Parathyroid adenoma (tissue), 2 donors: Measurements from ENCODE around the gene CPT1A.

Source experiments
- H2AFZ ChIP-seq: fragments of 300-600 bp; sonication (generic); one replicate; pipeline ENCODE4 v1.7.0; 2017; ENCODE audit warnings: antibody characterized with exemption, mild to moderate bottlenecking
- H3K27ac ChIP-seq: fragments of 300-600 bp; sonication (generic); one replicate; pipeline ENCODE4 v1.7.0; 2017
- H3K27me3 ChIP-seq: fragments of 300-600 bp; sonication (generic); one replicate; pipeline ENCODE4 v1.7.0; 2017; ENCODE audit warnings: low read length; ENCODE audit not compliant: control insufficient read depth, insufficient read depth
- H3K36me3 ChIP-seq: fragments of 300-600 bp; sonication (generic); one replicate; pipeline ENCODE4 v1.7.0; 2017; ENCODE audit warnings: low read length; ENCODE audit not compliant: control insufficient read depth, insufficient read depth
- H3K4me1 ChIP-seq: fragments of 300-600 bp; sonication (generic); one replicate; pipeline ENCODE4 v1.7.0; 2017; ENCODE audit warnings: control low read depth
- H3K4me2 ChIP-seq: fragments of 300-600 bp; sonication (generic); one replicate; pipeline ENCODE4 v1.7.0; 2017; ENCODE audit warnings: low read length
- H3K4me3 ChIP-seq: fragments of 300-600 bp; sonication (generic); one replicate; pipeline ENCODE4 v1.7.0; 2017; ENCODE audit warnings: low read depth, low read length
- H3K79me2 ChIP-seq: fragments of 300-600 bp; sonication (generic); one replicate; pipeline ENCODE4 v1.7.0; 2017; ENCODE audit warnings: control low read depth
- H3K9ac ChIP-seq: fragments of 300-600 bp; sonication (generic); one replicate; pipeline ENCODE4 v1.7.0; 2017; ENCODE audit warnings: mild to moderate bottlenecking
- H3K9me3 ChIP-seq: fragments of 300-600 bp; sonication (generic); one replicate; pipeline ENCODE4 v1.7.0; 2017; ENCODE audit warnings: low read length; ENCODE audit not compliant: control insufficient read depth
- TF ChIP-seq, protein P1 (sequence below): fragments of 300-600 bp; sonication (generic); IDR thresholded peaks from one replicate; pipeline ENCODE4 v1.7.0; 2017; ENCODE audit warnings: antibody characterized with exemption, mild to moderate bottlenecking
- donor health status: primary hyperparathyroidism.

The CPT1A gene

DNA sequence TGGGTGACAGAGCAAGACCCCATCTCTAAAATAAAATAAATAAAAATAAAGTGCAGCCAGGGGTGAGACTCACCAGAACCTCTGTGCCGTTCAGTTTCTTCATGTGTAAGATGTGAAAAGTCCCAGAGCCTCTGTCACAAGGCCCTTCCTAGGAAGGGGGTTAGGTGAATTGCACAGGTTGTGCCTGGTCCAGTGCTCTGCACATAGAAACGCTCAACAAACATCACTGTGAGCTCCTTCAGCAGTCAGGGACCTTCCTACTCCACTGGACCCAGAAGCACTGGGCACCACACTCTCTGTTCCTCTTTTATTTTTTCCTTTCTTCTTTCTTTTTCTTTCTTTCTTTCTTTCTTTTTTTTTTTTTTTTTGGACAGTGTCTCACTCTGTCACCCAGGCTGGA lies 39.6 kb upstream of the CPT1A start:
- Histone ChIP-seq H3K27me3 (no peaks in the 10 kb centered on the region), H3K4me2 (no peak overlapping the region), H2AFZ (no peak overlapping the region), H3K9me3 (no peaks in the 10 kb centered on the region), H3K36me3 (no peaks in the 10 kb centered on the region), H3K4me1 (no peaks in the 10 kb centered on the region), H3K9ac (no peak overlapping the region), H3K4me3 (no peak overlapping the region), H3K27ac (no peak overlapping the region), H3K79me2 (no peaks in the 10 kb centered on the region)
- TF ChIP-seq, protein P1, sequence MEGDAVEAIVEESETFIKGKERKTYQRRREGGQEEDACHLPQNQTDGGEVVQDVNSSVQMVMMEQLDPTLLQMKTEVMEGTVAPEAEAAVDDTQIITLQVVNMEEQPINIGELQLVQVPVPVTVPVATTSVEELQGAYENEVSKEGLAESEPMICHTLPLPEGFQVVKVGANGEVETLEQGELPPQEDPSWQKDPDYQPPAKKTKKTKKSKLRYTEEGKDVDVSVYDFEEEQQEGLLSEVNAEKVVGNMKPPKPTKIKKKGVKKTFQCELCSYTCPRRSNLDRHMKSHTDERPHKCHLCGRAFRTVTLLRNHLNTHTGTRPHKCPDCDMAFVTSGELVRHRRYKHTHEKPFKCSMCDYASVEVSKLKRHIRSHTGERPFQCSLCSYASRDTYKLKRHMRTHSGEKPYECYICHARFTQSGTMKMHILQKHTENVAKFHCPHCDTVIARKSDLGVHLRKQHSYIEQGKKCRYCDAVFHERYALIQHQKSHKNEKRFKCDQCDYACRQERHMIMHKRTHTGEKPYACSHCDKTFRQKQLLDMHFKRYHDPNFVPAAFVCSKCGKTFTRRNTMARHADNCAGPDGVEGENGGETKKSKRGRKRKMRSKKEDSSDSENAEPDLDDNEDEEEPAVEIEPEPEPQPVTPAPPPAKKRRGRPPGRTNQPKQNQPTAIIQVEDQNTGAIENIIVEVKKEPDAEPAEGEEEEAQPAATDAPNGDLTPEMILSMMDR: no peak

DNA sequence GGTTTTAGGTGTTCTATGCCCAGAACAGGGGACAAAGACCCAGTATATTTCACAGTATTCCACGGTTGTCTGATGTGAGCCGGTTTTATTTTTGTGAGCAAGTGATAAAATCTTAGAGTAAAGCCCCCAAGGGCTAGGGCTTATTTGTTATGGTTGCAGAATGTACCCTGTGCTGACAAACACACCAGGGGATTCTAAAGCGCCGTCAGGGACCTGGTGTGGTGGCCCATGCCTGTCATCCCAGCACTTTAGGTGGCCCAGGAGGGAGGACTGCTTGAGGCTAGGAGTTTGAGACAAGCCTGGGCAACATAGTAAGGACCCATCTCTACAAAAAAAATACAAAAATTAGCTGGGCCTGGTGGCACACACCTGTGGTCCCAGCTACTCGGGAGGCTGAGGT lies 39.1 kb upstream of the CPT1A start:
- H3K27me3 ChIP-seq: no peaks in the 10 kb centered on the region
- H3K9ac ChIP-seq: no peak overlapping the region
- H2AFZ ChIP-seq: no peak overlapping the region
- H3K4me2 ChIP-seq: no peak overlapping the region
- no peaks in the 10 kb centered on the region for H3K36me3 ChIP-seq
- H3K27ac ChIP-seq: no peak overlapping the region
- H3K79me2 ChIP-seq: no peaks in the 10 kb centered on the region
- no peaks in the 10 kb centered on the region for H3K9me3 ChIP-seq
- H3K4me1 ChIP-seq: no peaks in the 10 kb centered on the region
- H3K4me3 ChIP-seq: no peak overlapping the region
- TF ChIP-seq, protein P1: no peak

DNA sequence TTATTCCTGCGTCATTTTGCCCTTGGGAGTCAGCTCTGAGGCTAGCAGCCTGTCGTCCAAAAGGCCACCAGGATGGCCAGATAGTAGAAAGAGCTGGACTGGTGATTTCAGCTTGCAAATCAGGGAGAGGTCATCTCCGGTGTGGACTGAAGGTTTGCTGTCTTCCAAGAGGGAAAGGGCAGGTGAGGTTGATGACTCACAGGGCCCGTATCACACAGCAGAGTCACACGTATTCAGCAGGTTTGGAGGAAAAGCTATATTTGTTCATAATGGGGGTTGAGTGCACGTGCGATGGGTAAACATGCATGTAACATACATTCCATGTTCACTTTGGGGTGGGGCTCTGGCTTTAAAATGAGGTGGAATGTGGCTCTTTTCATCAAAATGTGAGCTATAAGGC lies 36.3 kb upstream of the CPT1A start:
- Histone ChIP-seq H3K79me2 (no peaks in the 10 kb centered on the region), H3K36me3 (no peaks in the 10 kb centered on the region), H3K27me3 (no peaks in the 10 kb centered on the region), H3K4me1 (no peaks in the 10 kb centered on the region), H3K9me3 (no peaks in the 10 kb centered on the region), H3K9ac (no peak overlapping the region), H3K4me3 (no peak overlapping the region), H3K4me2 (no peak overlapping the region), H2AFZ (no peak overlapping the region), H3K27ac (no peak overlapping the region)
- TF ChIP-seq, protein P1: no peak

DNA sequence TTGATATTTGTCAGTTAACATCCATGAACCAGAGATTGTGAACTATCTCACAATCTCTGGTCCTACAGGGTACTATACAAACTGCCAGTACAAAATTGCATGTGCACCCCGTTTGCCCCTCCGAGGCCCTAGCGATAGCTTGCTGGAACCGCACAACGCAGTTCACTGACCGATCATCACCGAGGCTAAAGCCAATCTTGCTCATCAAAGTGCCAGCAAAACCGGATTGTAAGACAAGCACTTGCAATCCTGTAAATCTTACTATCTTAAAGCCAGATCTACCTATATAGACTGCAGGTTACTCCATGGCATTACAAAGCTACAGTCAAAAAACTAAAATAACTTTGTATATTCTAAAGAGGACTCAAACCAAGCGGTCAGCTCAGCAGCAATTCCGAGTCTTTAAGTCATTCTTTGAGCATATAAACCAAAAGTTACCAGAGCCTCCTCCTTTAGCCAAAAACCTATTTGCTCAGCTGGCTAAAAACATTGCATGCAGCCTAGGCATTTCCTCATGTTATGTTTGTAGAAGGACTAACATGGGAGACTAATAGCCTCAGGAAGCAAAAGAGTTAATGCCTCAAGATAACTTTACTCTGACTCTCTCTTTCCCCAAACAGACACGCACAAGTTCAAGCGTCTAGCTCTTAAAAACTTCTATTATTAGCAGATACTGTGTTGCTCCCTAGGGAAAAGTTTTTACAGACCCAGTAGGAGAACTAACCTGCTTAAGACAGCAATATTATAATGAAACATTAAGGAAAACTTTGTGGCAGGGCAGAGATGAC lies 30.7 kb upstream of the CPT1A start:
- TF ChIP-seq, protein P1: no peak
- no peaks in the 10 kb centered on the region for H3K9me3 ChIP-seq
- H3K4me2 ChIP-seq: no peak overlapping the region
- H3K27me3 ChIP-seq: no peaks in the 10 kb centered on the region
- H3K27ac ChIP-seq: no peak overlapping the region
- H3K9ac ChIP-seq: no peak overlapping the region
- H3K4me1 ChIP-seq: peaks cover 5% of the 10 kb centered on the region
- H3K4me3 ChIP-seq: no peak overlapping the region
- no peak overlapping the region for H2AFZ ChIP-seq
- H3K79me2 ChIP-seq: no peaks in the 10 kb centered on the region
- no peaks in the 10 kb centered on the region for H3K36me3 ChIP-seq

DNA sequence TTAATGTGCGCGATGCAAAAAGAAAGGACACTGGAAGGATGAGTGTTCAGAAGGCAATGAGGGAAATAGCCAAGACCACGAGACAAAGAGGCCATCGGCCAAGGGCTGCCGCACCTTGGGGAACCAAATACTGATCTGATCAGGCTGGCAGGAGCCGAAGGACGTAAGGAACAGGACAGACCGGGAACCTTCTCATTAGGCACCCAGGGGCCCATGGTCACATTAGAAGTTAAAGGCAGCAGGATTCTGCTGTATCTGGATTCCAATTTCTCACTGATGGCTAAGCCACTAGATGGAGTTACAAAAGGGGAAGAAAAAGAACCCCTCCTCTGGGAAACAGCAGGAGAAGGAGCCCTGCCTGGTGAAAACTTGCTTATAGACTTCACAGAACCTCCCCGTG lies 28.8 kb upstream of the CPT1A start:
- no peaks in the 10 kb centered on the region for H3K9me3 ChIP-seq
- no peaks in the 10 kb centered on the region for H3K27me3 ChIP-seq
- peak overlapping the region; percentile 45 for H3K4me2 ChIP-seq
- H3K27ac ChIP-seq: no peak overlapping the region
- peaks cover 5% of the 10 kb centered on the region for H3K4me1 ChIP-seq
- H3K36me3 ChIP-seq: no peaks in the 10 kb centered on the region
- TF ChIP-seq, protein P1: no peak
- H3K79me2 ChIP-seq: no peaks in the 10 kb centered on the region
- H2AFZ ChIP-seq: peak overlapping the region; percentile 69
- H3K4me3 ChIP-seq: peak overlapping the region; percentile 16
- no peak overlapping the region for H3K9ac ChIP-seq
